Hepatocyte (in vitro differentiated cells): ENCODE measurements around the gene SNAP29. TPM values are rescaled to one million over a fixed set of nuclear protein-coding genes. Genes with fewer than 3 reads are reported as not detected.

ENCODE experiments used
- DNase-seq: peaks from one replicate; pipeline ENCODE4 v3.0.0-alpha.2; 2016; ENCODE audit warnings: low spot score
- H2AFZ ChIP-seq: fragments of 200-600 bp; sonication (generic); 2 replicates; pipeline ENCODE4 v1.6.0; 2016; ENCODE audit warnings: antibody characterized with exemption, mild to moderate bottlenecking
- H3K27ac ChIP-seq: fragments of 200-600 bp; sonication (generic); 2 replicates; pipeline ENCODE4 v1.5.1; 2016; ENCODE audit warnings: mild to moderate bottlenecking
- H3K27me3 ChIP-seq: fragments of 200-600 bp; sonication (generic); 2 replicates; pipeline ENCODE4 v1.6.1; 2016
- H3K36me3 ChIP-seq: fragments of 200-600 bp; sonication (generic); replicated peaks from 2 replicates; pipeline ENCODE4 v1.5.1; 2016; ENCODE audit warnings: low read depth; ENCODE audit not compliant: insufficient read depth
- H3K4me1 ChIP-seq: fragments of 200-600 bp; sonication (generic); 2 replicates; pipeline ENCODE4 v1.5.1; 2016; ENCODE audit warnings: mild to moderate bottlenecking, moderate library complexity; ENCODE audit not compliant: insufficient read depth
- H3K4me2 ChIP-seq: fragments of 200-600 bp; sonication (generic); 2 replicates; pipeline ENCODE4 v1.6.0; 2016
- H3K4me3 ChIP-seq: fragments of 200-600 bp; sonication (generic); 2 replicates; pipeline ENCODE4 v1.5.1; 2016; ENCODE audit warnings: mild to moderate bottlenecking
- H3K79me2 ChIP-seq: fragments of 200-600 bp; sonication (generic); 2 replicates; pipeline ENCODE4 v1.6.0; 2017; ENCODE audit warnings: mild to moderate bottlenecking
- H3K9me2 ChIP-seq: fragments of 200-600 bp; sonication (generic); replicated peaks from 2 replicates; pipeline ENCODE4 v1.6.0; 2017; ENCODE audit warnings: mild to moderate bottlenecking; ENCODE audit not compliant: insufficient read depth
- H3K9me3 ChIP-seq: fragments of 200-600 bp; sonication (generic); 2 replicates; pipeline ENCODE4 v1.5.1; 2016; ENCODE audit warnings: low read depth, mild to moderate bottlenecking
- H4K20me1 ChIP-seq: fragments of 200-600 bp; sonication (generic); 2 replicates; pipeline ENCODE4 v1.6.0; 2016; ENCODE audit warnings: mild to moderate bottlenecking; ENCODE audit not compliant: insufficient read depth, poor library complexity, severe bottlenecking
- CTCF ChIP-seq: fragments of 200-600 bp; sonication (generic); IDR thresholded peaks from 2 replicates; pipeline ENCODE4 v1.5.1; 2016; ENCODE audit warnings: antibody characterized with exemption, mild to moderate bottlenecking; ENCODE audit not compliant: poor library complexity
- EZH2 ChIP-seq: fragments of 200-600 bp; sonication (generic); IDR thresholded peaks from 2 replicates; pipeline ENCODE4 v1.6.1; 2016; ENCODE audit warnings: antibody characterized with exemption, mild to moderate bottlenecking, borderline replicate concordance
- EZH2phosphoT487 ChIP-seq: fragments of 200-600 bp; sonication (generic); IDR thresholded peaks from one replicate; pipeline ENCODE4 v1.6.1; 2018; ENCODE audit warnings: antibody characterized with exemption, mild to moderate bottlenecking, low read depth, moderate library complexity; ENCODE audit not compliant: unreplicated experiment, severe bottlenecking
- WGBS: methylation state at CpG from one replicate; pipeline ENCODE4 v1.1.6; 2016; ENCODE audit warnings: low lambda C conversion rate; ENCODE audit errors: missing lambda C conversion rate; 5-methylcytosine and 5-hydroxymethylcytosine counted together
- polyA plus RNA-seq: library from polyadenylated mRNA; unstranded; fragments of >200 nt; fragmentation: Nextera tagmentation; extraction: Ambion mirVana; gene quantifications from 2 replicates; pipeline ENCODE4 v1.2.1, GENCODE V29; 2016
- total RNA-seq: library from RNA; depleted of rRNA; stranded (reverse); fragments of >200 nt; gene quantifications from 2 replicates; pipeline ENCODE4 v1.2.3, GENCODE V29; 2014

Gene SNAP29
- total and polyA plus RNA-seq, 2 experiments from 2014 or later, result 14.5 to 41.0 TPM

- H3K9me2 ChIP-seq, result no peaks in the 10 kb centered on the region
- peaks cover 16% of the 10 kb centered on the region for H3K4me1 ChIP-seq
- H3K27me3 ChIP-seq, result no peaks in the 10 kb centered on the region
- peak overlapping the region; percentile 20 for H3K27ac ChIP-seq
- TF ChIP-seq EZH2, result no peak
- no peak for TF ChIP-seq CTCF
- WGBS, result 74% methylated on average over 5 of the region's 5 CpGs
- no peaks in the 10 kb centered on the region for H3K36me3 ChIP-seq
- H3K4me3 ChIP-seq, result no peak overlapping the region
- no peak for DNase-seq
- peaks cover 94% of the 10 kb centered on the region for H3K79me2 ChIP-seq
- H4K20me1 ChIP-seq, result peaks cover 44% of the 10 kb centered on the region
- H3K9me3 ChIP-seq, result no peaks in the 10 kb centered on the region
- no peak overlapping the region for H2AFZ ChIP-seq
- H3K4me2 ChIP-seq, result no peak overlapping the region
These were observed 14.5 kb upstream of the SNAP29 start for GRCh38 chr22:20844055-20845037.

GRCh38 chr22:20847318-20847822 lies 11.4 kb upstream of the SNAP29 start:
- H3K36me3 ChIP-seq, result no peaks in the 10 kb centered on the region
- peaks cover 16% of the 10 kb centered on the region for H3K4me1 ChIP-seq
- 95% methylated on average over 2 of the region's 2 CpGs for WGBS
- no peak for DNase-seq
- H4K20me1 ChIP-seq, result peaks cover 48% of the 10 kb centered on the region
- H3K4me2 ChIP-seq, result no peak overlapping the region
- H3K27me3 ChIP-seq, result no peaks in the 10 kb centered on the region
- no peak overlapping the region for H3K27ac ChIP-seq
- TF ChIP-seq CTCF, result no peak
- TF ChIP-seq EZH2, result no peak
- no peak for TF ChIP-seq EZH2phosphoT487
- peaks cover 97% of the 10 kb centered on the region for H3K79me2 ChIP-seq
- H3K9me2 ChIP-seq, result no peaks in the 10 kb centered on the region
- no peak overlapping the region for H2AFZ ChIP-seq
- H3K9me3 ChIP-seq, result no peaks in the 10 kb centered on the region
- no peak overlapping the region for H3K4me3 ChIP-seq

- H3K27me3 ChIP-seq, result no peaks in the 10 kb centered on the region
- TF ChIP-seq CTCF, result no peak
- no peaks in the 10 kb centered on the region for H3K9me3 ChIP-seq
- H3K27ac ChIP-seq, result no peak overlapping the region
- H3K9me2 ChIP-seq, result no peaks in the 10 kb centered on the region
- no peak for DNase-seq
- peaks cover 99% of the 10 kb centered on the region for H3K79me2 ChIP-seq
- peaks cover 12% of the 10 kb centered on the region for H3K4me1 ChIP-seq
- H3K4me2 ChIP-seq, result no peak overlapping the region
- no peaks in the 10 kb centered on the region for H3K36me3 ChIP-seq
- 77% methylated on average over 4 of the region's 4 CpGs for WGBS
- H4K20me1 ChIP-seq, result peaks cover 64% of the 10 kb centered on the region
- H3K4me3 ChIP-seq, result no peak overlapping the region
- no peak overlapping the region for H2AFZ ChIP-seq
These were observed 6.7 kb upstream of the SNAP29 start for GRCh38 chr22:20852076-20852475.
